HG03064 (cell line): Measurements from ENCODE around the gene EAF1.
"Not testable (repeated sequence)": the region's sequence is repeated elsewhere in the genome, so short reads cannot be mapped to it uniquely, and the experiment has no call there.

ENCODE experiments used
- ATAC-seq: cut with Tn5 transposase; IDR thresholded peaks from one replicate; pipeline ENCODE4 v1.9.1; 2021; ENCODE audit warnings: low read depth; ENCODE audit not compliant: unreplicated experiment

Gene EAF1

GRCh38 chr3:15427182-15427880, at the start of gene EAF1, which contains the start of gene METTL6:
Gene EAF1 (plus strand): TSS chr3:15427598. CDS start chr3:15427780, 182 bp downstream.
Gene METTL6 (minus strand): TSS chr3:15427544. CDS start chr3:15426511, 1,033 bp downstream.
- ATAC-seq = peak; percentile 92

- ATAC-seq = peak; percentile 93
These were observed 49.2 kb upstream of the EAF1 start for GRCh38 chr3:15377961-15378791.

GRCh38 chr3:15380980-15381890, 46.2 kb upstream of the EAF1 start:
- ATAC-seq = no peak

- no peak for ATAC-seq
These were observed 44.9 kb upstream of the EAF1 start for GRCh38 chr3:15382405-15382923.

GRCh38 chr3:15384510-15385237, 42.7 kb upstream of the EAF1 start:
- ATAC-seq = peak; percentile 79

- not testable (repeated sequence) for ATAC-seq
These were observed 42.1 kb upstream of the EAF1 start for GRCh38 chr3:15385238-15385695.

GRCh38 chr3:15385901-15386653, 41.3 kb upstream of the EAF1 start:
- no peak for ATAC-seq

GRCh38 chr3:15386654-15386955, 40.8 kb upstream of the EAF1 start:
- ATAC-seq = not testable (repeated sequence)

- ATAC-seq = no peak
These were observed 40.2 kb upstream of the EAF1 start for GRCh38 chr3:15387171-15387581.

- no peak for ATAC-seq
These were observed 39.7 kb upstream of the EAF1 start for GRCh38 chr3:15387735-15388134.

- not testable (repeated sequence) for ATAC-seq
These were observed 39.1 kb upstream of the EAF1 start for GRCh38 chr3:15388335-15388734.

- no peak for ATAC-seq
These were observed 36.9 kb upstream of the EAF1 start for GRCh38 chr3:15390460-15390859.

GRCh38 chr3:15391007-15391406, 36.4 kb upstream of the EAF1 start:
- ATAC-seq = no peak

- ATAC-seq = not testable (repeated sequence)
These were observed 34.1 kb upstream of the EAF1 start for GRCh38 chr3:15393252-15393651.

- not testable (repeated sequence) for ATAC-seq
These were observed 28.7 kb upstream of the EAF1 start for GRCh38 chr3:15398731-15399133.

GRCh38 chr3:15399970-15400369, 27.4 kb upstream of the EAF1 start:
- ATAC-seq = no peak

GRCh38 chr3:15401936-15402335, 25.5 kb upstream of the EAF1 start:
- no peak for ATAC-seq

GRCh38 chr3:15403495-15403894, 23.9 kb upstream of the EAF1 start:
- ATAC-seq = no peak

GRCh38 chr3:15403965-15404364, 23.4 kb upstream of the EAF1 start:
- no peak for ATAC-seq
